Uterus (tissue), 4 donors: Measurements from ENCODE around the gene ARMH1. TPM values are rescaled to one million over a fixed set of nuclear protein-coding genes. Genes with fewer than 3 reads are reported as not detected.
"Not testable (repeated sequence)": the region's sequence is repeated elsewhere in the genome, so short reads cannot be mapped to it uniquely, and the experiment has no call there.

Experiments used
- DNase-seq, 2 donors: peaks; one replicate each; pipeline ENCODE4 v3.0.0-alpha.2; 2019 to 2020
- H3K27ac ChIP-seq, 2 donors: fragments of 200-600 bp; sonication (generic); 1 replicate in 1 of 2; 2 replicates in 1 of 2; pipeline ENCODE4 v1.5.1; 2016 to 2018
- H3K27me3 ChIP-seq, 2 donors: fragments of 200-600 bp; sonication (generic); one replicate each; pipeline ENCODE4 v1.5.1; 2018 to 2019; ENCODE audit warnings: control low read depth in 1 of 2
- H3K36me3 ChIP-seq, 2 donors: fragments of 200-600 bp; sonication (generic); one replicate each; pipeline ENCODE4 v1.5.1; 2019; ENCODE audit warnings: control low read depth in 1 of 2
- H3K4me1 ChIP-seq, 2 donors: fragments of 200-600 bp; sonication (generic); one replicate each; pipeline ENCODE4 v1.5.1; 2018 to 2019; ENCODE audit warnings: control low read depth in 1 of 2
- H3K4me3 ChIP-seq, 2 donors: fragments of 200-600 bp; sonication (generic); 1 replicate in 1 of 2; 2 replicates in 1 of 2; pipeline ENCODE4 v1.5.1; 2018 to 2019; ENCODE audit warnings: mild to moderate bottlenecking in 1 of 2
- H3K9me3 ChIP-seq, 2 donors: fragments of 200-600 bp; sonication (generic); one replicate each; pipeline ENCODE4 v1.5.1; 2019; ENCODE audit warnings: control low read depth in 1 of 2
- CTCF ChIP-seq, 4 experiments: fragments of 200-600 bp in 2 of 4; fragments of 450-650 bp in 2 of 4; sonication (generic) in 2 of 4; IDR thresholded peaks; one replicate each; pipeline ENCODE4 v1.5.1; 2016 to 2019; ENCODE audit warnings: antibody characterized with exemption in 4 of 4, mild to moderate bottlenecking in 2 of 4, moderate library complexity in 1 of 4
- POLR2A ChIP-seq, 2 donors: fragments of 450-650 bp; IDR thresholded peaks; one replicate each; pipeline ENCODE4 v1.6.1; 2016; ENCODE audit warnings: antibody characterized with exemption in 2 of 2, mild to moderate bottlenecking in 1 of 2, moderate library complexity in 1 of 2
- intact Hi-C: fragments of 100-400 bp; cut with DNase I; formaldehyde crosslinking; loops from one replicate; pipeline ENCODE4 v1.15.1; 2023; ENCODE audit warnings: low total_unique reads
- total RNA-seq, 4 donors: library from RNA; depleted of rRNA in 3 of 4; stranded (reverse); fragments of >200 nt in 3 of 4; gene quantifications; one replicate each; pipeline versions ENCODE4 v1.1.0 to v1.2.4, GENCODE V29; 2014 to 2023
- donor health status: DM: yes; HTN: yes; CAD: no.

Gene ARMH1
- total RNA-seq, 4 donors from 2014 or later, result 2.7 to 7.7 (median 5.2) TPM; not detected in 1

- no peaks in the 10 kb centered on the region for H3K27me3 ChIP-seq
- TF ChIP-seq POLR2A (IDR thresholded peaks at IDR 0.05), result no peak
- TF ChIP-seq CTCF (IDR thresholded peaks at IDR 0.05), result no peak
- H3K4me1 ChIP-seq, result no peaks in the 10 kb centered on the region
- H3K27ac ChIP-seq, result no peak overlapping the region
- H3K36me3 ChIP-seq, result no peaks in the 10 kb centered on the region
- no peak for DNase-seq
- no peaks in the 10 kb centered on the region for H3K9me3 ChIP-seq
- intact Hi-C loops, result no loop called here
- H3K4me3 ChIP-seq, result no peak overlapping the region
Observed at GRCh38 chr1:44661781-44662682, 12.5 kb upstream of the ARMH1 start.

GRCh38 chr1:44662683-44663030, 11.9 kb upstream of the ARMH1 start:
- H3K27me3 ChIP-seq, result no peaks in the 10 kb centered on the region
- no peaks in the 10 kb centered on the region for H3K36me3 ChIP-seq
- no peak for TF ChIP-seq POLR2A (IDR thresholded peaks at IDR 0.05)
- no peak for TF ChIP-seq CTCF (IDR thresholded peaks at IDR 0.05)
- H3K4me3 ChIP-seq, result no peak overlapping the region
- H3K4me1 ChIP-seq, result no peaks in the 10 kb centered on the region
- no peaks in the 10 kb centered on the region for H3K9me3 ChIP-seq
- no peak overlapping the region for H3K27ac ChIP-seq
- no peak for DNase-seq
- intact Hi-C loops, result no loop called here

- intact Hi-C loops, result no loop called here
- DNase-seq, result no peak
Observed at GRCh38 chr1:44663417-44663816, 11.1 kb upstream of the ARMH1 start.

GRCh38 chr1:44664730-44665370, 9.7 kb upstream of the ARMH1 start:
- DNase-seq, result no peak
- H3K36me3 ChIP-seq, result no peaks in the 10 kb centered on the region
- H3K27ac ChIP-seq, result no peak overlapping the region
- no peaks in the 10 kb centered on the region for H3K27me3 ChIP-seq
- H3K4me3 ChIP-seq, result no peak overlapping the region
- H3K9me3 ChIP-seq, result no peaks in the 10 kb centered on the region
- TF ChIP-seq POLR2A (IDR thresholded peaks at IDR 0.05) (no peak), CTCF (IDR thresholded peaks at IDR 0.05) (no peak)
- H3K4me1 ChIP-seq, result no peaks in the 10 kb centered on the region
- intact Hi-C loops, result no loop called here

More at GRCh38 chr1:44663417-44663816, 11.1 kb upstream of the ARMH1 start:
- no peaks in the 10 kb centered on the region for H3K27me3 ChIP-seq
- H3K27ac ChIP-seq, result no peak overlapping the region
- no peak overlapping the region for H3K4me3 ChIP-seq
- TF ChIP-seq POLR2A (IDR thresholded peaks at IDR 0.05) (no peak), CTCF (IDR thresholded peaks at IDR 0.05) (no peak)
- H3K36me3 ChIP-seq, result no peaks in the 10 kb centered on the region
- H3K9me3 ChIP-seq, result no peaks in the 10 kb centered on the region
- H3K4me1 ChIP-seq, result no peaks in the 10 kb centered on the region

GRCh38 chr1:44666719-44667118, 7.8 kb upstream of the ARMH1 start:
- intact Hi-C loops, DNase-seq, H3K4me1 ChIP-seq: not testable (repeated sequence)

More at GRCh38 chr1:44666719-44667118, 7.8 kb upstream of the ARMH1 start:
- H3K27me3 ChIP-seq, H3K36me3 ChIP-seq, H3K9me3 ChIP-seq, H3K4me3 ChIP-seq, H3K27ac ChIP-seq: not testable (repeated sequence)
